ENCODE measurements around the gene CHP1. TPM values are rescaled to one million over a fixed set of nuclear protein-coding genes. Genes with fewer than 3 reads are reported as not detected.
"Not testable (repeated sequence)": the region's sequence is repeated elsewhere in the genome, so short reads cannot be mapped to it uniquely, and the experiment has no call there.

CHP1 gene
- total RNA-seq, 2 donors from 2014 or later, result 65.3 to 115 TPM

- no peak for TF ChIP-seq CTCF (IDR thresholded peaks at IDR 0.05)
- Histone ChIP-seq H3K4me3 (no peak overlapping the region), H3K36me3 (no peaks in the 10 kb centered on the region), H3K9me3 (no peaks in the 10 kb centered on the region), H3K27me3 (replicated peaks; ENCODE audit: insufficient read depth) (no peaks in the 10 kb centered on the region), H3K4me1 (ENCODE audit: control insufficient read depth in 1 of 2, low read depth in 2 of 2) (no peaks in the 10 kb centered on the region), H3K27ac (no peak overlapping the region)
- DNase-seq (ENCODE audit: low spot score) (no peak), ATAC-seq (ENCODE audit: insufficient number of reproducible peaks, low FRiP score, low read depth) (no peak)
Observed at GRCh38 chr15:41309226-41309905, 78.3 kb downstream of the CHP1 start.

GRCh38 chr15:41320805-41321330, 89.8 kb downstream of the CHP1 start:
- not testable (repeated sequence) for H3K27ac ChIP-seq; H3K4me1 ChIP-seq (ENCODE audit: control insufficient read depth in 1 of 2, low read depth in 2 of 2); DNase-seq (ENCODE audit: low spot score); H3K36me3 ChIP-seq; H3K9me3 ChIP-seq; H3K4me3 ChIP-seq; ATAC-seq (ENCODE audit: insufficient number of reproducible peaks, low FRiP score, low read depth); H3K27me3 ChIP-seq (replicated peaks; ENCODE audit: insufficient read depth)

- Histone ChIP-seq H3K36me3 (no peaks in the 10 kb centered on the region), H3K27ac (no peak overlapping the region), H3K9me3 (no peaks in the 10 kb centered on the region), H3K4me1 (ENCODE audit: control insufficient read depth in 1 of 2, low read depth in 2 of 2) (no peaks in the 10 kb centered on the region), H3K4me3 (no peak overlapping the region), H3K27me3 (replicated peaks; ENCODE audit: insufficient read depth) (no peaks in the 10 kb centered on the region)
- TF ChIP-seq CTCF (IDR thresholded peaks at IDR 0.05), result no peak
- DNase-seq (ENCODE audit: low spot score), result no peak
- ATAC-seq (ENCODE audit: insufficient number of reproducible peaks, low FRiP score, low read depth), result no peak
Observed at GRCh38 chr15:41323611-41324010, 92.5 kb downstream of the CHP1 start.

- no peak for TF ChIP-seq CTCF (IDR thresholded peaks at IDR 0.05)
- Histone ChIP-seq H3K27me3 (replicated peaks; ENCODE audit: insufficient read depth) (no peaks in the 10 kb centered on the region), H3K27ac (no peak overlapping the region), H3K9me3 (no peaks in the 10 kb centered on the region), H3K36me3 (no peaks in the 10 kb centered on the region), H3K4me1 (ENCODE audit: control insufficient read depth in 1 of 2, low read depth in 2 of 2) (no peaks in the 10 kb centered on the region), H3K4me3 (no peak overlapping the region)
- DNase-seq (ENCODE audit: low spot score), result no peak
- ATAC-seq (ENCODE audit: insufficient number of reproducible peaks, low FRiP score, low read depth), result no peak
Observed at GRCh38 chr15:41331281-41331680, 100.2 kb downstream of the CHP1 start.

Other genes with a start within 250 kb of the CHP1 start
- 10 to 100 TPM; 27.2 to 64.4 TPM for gene INO80, start 115.0 kb upstream of the CHP1 start, total RNA-seq
- gene EXD1, start 511 bp upstream of the CHP1 start, total RNA-seq, result not detected
- not detected for gene OIP5, start 101.3 kb downstream of the CHP1 start, total RNA-seq
- 1 to 10 TPM; 1.4 to 5.7 TPM for gene NUSAP1, start 101.6 kb downstream of the CHP1 start, total RNA-seq
- gene NDUFAF1, start 171.2 kb downstream of the CHP1 start, total RNA-seq, result 10 to 100 TPM; 12.5 to 15.9 TPM
- 10 to 100 TPM; 20.0 to 49.5 TPM for gene RTF1, start 185.8 kb downstream of the CHP1 start, total RNA-seq

Measured in thoracic aorta (tissue), 2 donors.